OCI-LY7 (cell line): ENCODE measurements around the gene CRADD. TPM values are rescaled to one million over a fixed set of nuclear protein-coding genes. Genes with fewer than 3 reads are reported as not detected.

Source experiments
- BruUV-seq: library from RNA; stranded (reverse); fragments of 400-500 nt; replicated peaks from 2 replicates; lab custom pipeline; 2021; lab: Mats Ljungman, UMichigan
- CTCF ChIA-PET: fragments of 300-600 bp; sonication (Branson Sonifier 250); formaldehyde crosslinking; loops from one replicate; lab custom pipeline; 2022; ENCODE audit warnings: antibody characterized with exemption; ENCODE audit not compliant: unreplicated experiment; lab: Charles Lee
- POLR2A ChIA-PET: fragments of 300-600 bp; sonication (Branson Sonifier 250); formaldehyde crosslinking; loops from one replicate; lab custom pipeline; 2022; ENCODE audit warnings: antibody characterized with exemption; lab: Charles Lee
- DNase-seq: peaks from one replicate; pipeline ENCODE4 v3.0.0-alpha.2; 2015; ENCODE audit warnings: low spot score
- H2AFZ ChIP-seq: fragments of 200-600 bp; sonication (generic), shearing (Covaris generic); 2 replicates; pipeline ENCODE4 v1.6.1; 2014; ENCODE audit warnings: mild to moderate bottlenecking, antibody characterized with exemption, low read length, moderate library complexity
- H3K27ac ChIP-seq: fragments of 200-600 bp; sonication (generic); 2 replicates; pipeline ENCODE4 v1.5.1; 2014; ENCODE audit warnings: mixed run types, low read depth, mild to moderate bottlenecking, moderate library complexity, low read length, inconsistent platforms; ENCODE audit not compliant: poor library complexity, severe bottlenecking
- H3K36me3 ChIP-seq: fragments of 200-600 bp; sonication (generic); 2 replicates; pipeline ENCODE4 v1.6.1; 2014; ENCODE audit warnings: mild to moderate bottlenecking, antibody characterized with exemption, low read length, moderate library complexity, mixed read lengths; ENCODE audit not compliant: insufficient read depth
- H3K4me1 ChIP-seq: fragments of 200-600 bp; sonication (generic); 2 replicates; pipeline ENCODE4 v1.5.1; 2014; ENCODE audit warnings: mild to moderate bottlenecking, low read length; ENCODE audit not compliant: insufficient read depth, poor library complexity, severe bottlenecking
- H3K4me2 ChIP-seq: fragments of 200-600 bp; sonication (generic); 2 replicates; pipeline ENCODE4 v1.6.1; 2014; ENCODE audit warnings: mild to moderate bottlenecking, low read length
- H3K4me3 ChIP-seq: fragments of 200-600 bp; sonication (generic); 2 replicates; pipeline ENCODE4 v1.5.1; 2014; ENCODE audit warnings: mild to moderate bottlenecking, low read depth, low read length; ENCODE audit not compliant: poor library complexity, severe bottlenecking
- H3K79me2 ChIP-seq: fragments of 200-600 bp; sonication (generic); 2 replicates; pipeline ENCODE4 v1.6.1; 2016; ENCODE audit warnings: low read depth, mild to moderate bottlenecking, low read length, moderate library complexity, mixed read lengths; ENCODE audit not compliant: insufficient read depth
- H3K9me2 ChIP-seq: fragments of 200-600 bp; sonication (generic); 2 replicates; pipeline ENCODE4 v1.6.1; 2016; ENCODE audit warnings: mild to moderate bottlenecking, low read length, mixed read lengths; ENCODE audit not compliant: insufficient read depth
- H3K9me3 ChIP-seq: fragments of 200-600 bp; sonication (generic); 2 replicates; pipeline ENCODE4 v1.6.1; 2014; ENCODE audit warnings: mild to moderate bottlenecking, mixed run types, low read length, mixed read lengths
- H4K20me1 ChIP-seq: fragments of 200-600 bp; sonication (generic); 2 replicates; pipeline ENCODE4 v1.6.1; 2014; ENCODE audit warnings: mild to moderate bottlenecking, antibody characterized with exemption, low read length, moderate library complexity, mixed read lengths; ENCODE audit not compliant: insufficient read depth
- CTCF ChIP-seq: fragments of 200-600 bp; sonication (generic); conservative IDR thresholded peaks from 2 replicates; pipeline ENCODE4 v1.5.1; 2014; ENCODE audit warnings: mild to moderate bottlenecking, antibody characterized with exemption, low read length, moderate library complexity, mixed read lengths
- EZH2phosphoT487 ChIP-seq: fragments of 200-600 bp; sonication (generic); IDR thresholded peaks from 2 replicates; pipeline ENCODE4 v1.6.1; 2018; ENCODE audit warnings: low read depth, borderline replicate concordance, mild to moderate bottlenecking, mixed run types, antibody characterized with exemption, low read length, moderate library complexity, mixed read lengths
- intact Hi-C: fragments of 100-400 bp; cut with micrococcal nuclease; formaldehyde crosslinking; loops from one replicate; pipeline ENCODE4 v1.10.0; 2022; ENCODE audit not compliant: unreplicated experiment
- small RNA-seq: library from RNA; depleted of rRNA; stranded (forward); fragments of <200 nt; gene quantifications from one replicate; pipeline ENCODE3, GENCODE V24; 2014
- total RNA-seq, 2 experiments: library from RNA; depleted of rRNA in 1 of 2; stranded (reverse); fragments of >200 nt in 1 of 2; shearing (Covaris generic) in 1 of 2; gene quantifications; 2 replicates each; pipeline ENCODE4 v1.2.3, GENCODE V29; 2014 to 2022

Gene CRADD
- total RNA-seq, 2 experiments from 2014 or later = 10.5 to 16.8 TPM

- Histone ChIP-seq H3K36me3 (no peaks in the 10 kb centered on the region), H3K9me2 (no peaks in the 10 kb centered on the region), H3K9me3 (no peaks in the 10 kb centered on the region), H3K4me2 (no peak overlapping the region), H4K20me1 (no peaks in the 10 kb centered on the region), H3K4me3 (no peak overlapping the region), H3K4me1 (no peaks in the 10 kb centered on the region), H3K79me2 (no peaks in the 10 kb centered on the region), H2AFZ (no peak overlapping the region), H3K27ac (no peak overlapping the region)
- no TSS peak for BruUV-seq
- POLR2A ChIA-PET = interaction anchor here (0.7 to 0.8 kb wide), 2 partner anchors 8 to 112 kb away, joined by 3 to 6 read pairs; no protein-coding TSS in a partner anchor
- no peak for DNase-seq
- CTCF ChIA-PET = no interaction called here
- intact Hi-C loops = no loop called here
- TF ChIP-seq CTCF (no peak), EZH2phosphoT487 (no peak)
Measured at GRCh38 chr12:93939641-93940325, 262.6 kb downstream of the CRADD start.

GRCh38 chr12:93943780-93944179 lies 266.6 kb downstream of the CRADD start:
- Histone ChIP-seq H3K4me3 (no peak overlapping the region), H2AFZ (no peak overlapping the region), H3K9me2 (no peaks in the 10 kb centered on the region), H4K20me1 (no peaks in the 10 kb centered on the region), H3K4me1 (no peaks in the 10 kb centered on the region), H3K9me3 (no peaks in the 10 kb centered on the region), H3K27ac (no peak overlapping the region), H3K4me2 (no peak overlapping the region), H3K79me2 (no peaks in the 10 kb centered on the region), H3K36me3 (no peaks in the 10 kb centered on the region)
- ChIA-PET CTCF (no interaction called here), POLR2A (no interaction called here)
- intact Hi-C loops = no loop called here
- no peak for DNase-seq
- no TSS peak for BruUV-seq
- no peak for TF ChIP-seq EZH2phosphoT487
- no peak for TF ChIP-seq CTCF

GRCh38 chr12:93944201-93944600 lies 267.0 kb downstream of the CRADD start:
- intact Hi-C loops = no loop called here
- BruUV-seq = no TSS peak
- Histone ChIP-seq H3K79me2 (no peaks in the 10 kb centered on the region), H3K27ac (no peak overlapping the region), H3K9me2 (no peaks in the 10 kb centered on the region), H3K4me2 (no peak overlapping the region), H3K9me3 (no peaks in the 10 kb centered on the region), H2AFZ (no peak overlapping the region), H3K4me3 (no peak overlapping the region), H3K36me3 (no peaks in the 10 kb centered on the region), H4K20me1 (no peaks in the 10 kb centered on the region), H3K4me1 (no peaks in the 10 kb centered on the region)
- POLR2A ChIA-PET = no interaction called here
- CTCF ChIA-PET = no interaction called here
- DNase-seq = no peak
- TF ChIP-seq EZH2phosphoT487 = no peak

Small RNA genes within 50 kb of the gene (small RNA-seq; reads per million reads assigned to genes)
- gene RN7SL630P = not detected

Other genes with a start within 250 kb of the CRADD start
- gene UBE2N, start 235.4 kb upstream of the CRADD start, total RNA-seq (2014; rRNA removed; shearing (Covaris generic)) = 193 and 214 TPM in 2 replicates
- gene UBE2N, start 235.4 kb upstream of the CRADD start, total RNA-seq (2022) = 153 and 163 TPM in 2 replicates
- 51.3 and 57.1 TPM in 2 replicates for gene MRPL42, start 209.9 kb upstream of the CRADD start, total RNA-seq (2014; rRNA removed; shearing (Covaris generic))
- 61.6 and 64.0 TPM in 2 replicates for gene MRPL42, start 209.9 kb upstream of the CRADD start, total RNA-seq (2022)
- gene SOCS2, start 104.7 kb upstream of the CRADD start, total RNA-seq (2014; rRNA removed; shearing (Covaris generic)) = not detected in 2 replicates
- gene SOCS2, start 104.7 kb upstream of the CRADD start, total RNA-seq (2022) = not detected in 2 replicates